ENCODE measurements around the gene CSKMT.

CSKMT gene

DNA sequence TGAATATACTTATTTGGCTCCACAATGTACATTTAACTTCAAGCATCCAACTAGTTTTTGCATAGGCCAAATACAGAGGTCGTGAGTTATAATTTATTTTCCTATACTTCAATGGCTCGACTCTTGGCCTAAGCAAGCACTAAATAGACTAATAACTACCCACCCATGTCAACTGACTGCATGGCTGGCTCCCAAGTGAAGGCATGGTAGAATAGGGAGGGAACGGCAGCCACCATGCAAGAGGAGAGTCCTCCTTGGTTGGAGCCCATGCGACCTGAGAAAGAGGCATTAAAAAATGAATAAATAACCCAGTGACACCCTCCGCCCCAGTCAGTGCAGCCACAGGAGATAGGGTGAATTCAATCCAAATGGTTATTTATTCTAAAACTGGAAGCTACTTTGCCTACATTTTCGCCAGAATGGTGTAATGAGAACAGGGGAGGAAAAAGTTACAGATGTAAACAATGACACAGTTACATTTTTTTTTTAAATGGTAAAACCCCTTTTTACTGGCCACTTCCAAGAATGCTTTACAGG is 47.2 kb downstream of the CSKMT start:
- DNase-seq (ENCODE audit: low read depth, low spot score) = no peak
- no peak overlapping the region for H3K4me3 ChIP-seq (ENCODE audit: low read length)

DNA sequence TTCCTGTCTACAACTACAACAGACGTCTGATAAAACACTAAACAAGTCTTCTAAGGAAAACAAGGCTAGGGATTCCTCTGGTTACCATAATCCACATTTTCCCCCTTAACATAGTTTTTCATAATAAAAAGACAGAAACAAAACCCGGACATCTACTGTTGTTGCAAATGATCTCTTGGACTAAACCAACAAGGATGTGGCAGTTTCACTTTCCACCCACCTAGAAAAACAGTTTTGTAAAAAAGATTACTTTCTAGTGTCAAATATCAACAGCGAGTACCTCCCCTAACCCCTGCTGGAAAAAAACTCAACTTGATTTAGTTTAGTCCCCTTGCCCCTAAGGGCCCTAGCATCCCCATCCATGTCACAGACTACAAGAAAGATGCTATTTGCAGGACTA is 47.7 kb downstream of the CSKMT start:
- DNase-seq (ENCODE audit: low read depth, low spot score) = no peak
- no peak overlapping the region for H3K4me3 ChIP-seq (ENCODE audit: low read length)

DNA sequence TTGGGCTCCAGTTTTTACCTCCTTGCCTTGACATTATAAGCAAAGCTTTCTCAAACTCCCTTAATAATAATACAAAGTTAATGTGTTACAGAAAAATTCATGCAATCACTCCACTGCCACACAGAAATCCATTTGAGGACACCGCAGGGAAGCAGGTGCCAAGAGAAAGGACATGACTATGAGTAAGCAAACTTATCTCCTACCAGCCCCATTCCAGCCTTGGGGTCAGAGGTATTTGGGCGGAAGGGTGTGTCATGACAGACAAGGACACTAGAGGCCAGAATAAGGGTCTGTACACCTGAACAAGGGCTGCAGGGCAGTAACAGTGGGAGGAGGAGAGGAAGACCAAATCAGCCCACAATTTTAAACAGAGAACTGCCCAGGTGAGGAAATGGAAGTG is 48.2 kb downstream of the CSKMT start:
- no peak overlapping the region for H3K4me3 ChIP-seq (ENCODE audit: low read length)
- no peak for DNase-seq (ENCODE audit: low read depth, low spot score)

DNA sequence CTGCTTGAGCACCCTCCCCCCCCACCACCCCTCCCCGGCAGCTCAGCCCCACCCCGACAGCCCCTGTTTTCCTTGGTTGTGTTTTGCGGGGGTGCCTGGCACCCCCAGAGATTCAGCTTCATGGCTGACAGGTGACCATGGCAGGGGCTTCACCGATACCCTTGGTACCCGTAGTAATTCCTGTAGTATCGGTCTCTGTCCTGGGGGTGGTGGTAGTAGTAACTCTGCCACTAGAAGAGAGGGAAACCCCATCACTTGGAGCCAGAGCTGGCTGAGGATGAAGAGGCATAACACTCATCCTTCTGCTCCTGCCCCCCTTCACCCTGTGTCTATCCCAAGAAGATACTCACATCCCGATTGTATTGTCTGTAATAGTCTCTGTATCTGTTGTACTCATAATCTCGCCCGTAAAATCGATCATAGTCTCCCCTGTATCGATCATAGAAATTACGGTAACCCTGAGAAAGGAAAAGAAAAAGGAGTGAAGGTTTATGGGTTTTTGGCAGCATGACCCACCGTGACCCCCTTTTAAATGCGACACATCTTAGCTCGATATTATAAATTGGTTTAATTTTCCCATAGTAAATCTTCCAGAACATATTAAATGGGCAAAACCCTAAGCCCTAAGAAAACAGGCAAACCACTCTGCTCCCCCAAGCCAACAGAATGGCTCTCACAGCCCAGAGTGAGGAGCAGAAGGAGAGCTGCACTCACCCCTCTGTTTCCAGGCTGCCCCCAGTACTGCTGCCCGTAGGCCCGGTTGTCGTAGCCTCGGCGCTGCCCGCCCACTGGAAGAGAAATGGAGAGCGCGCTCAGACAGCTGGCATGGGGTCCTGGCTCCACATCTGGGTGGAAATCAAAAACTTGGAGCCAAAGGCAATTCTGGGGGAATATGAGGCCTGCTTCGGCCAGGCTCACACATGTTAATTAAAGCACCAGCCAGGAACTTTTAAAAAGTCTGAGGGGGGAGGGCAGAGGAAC is 50.3 kb downstream of the CSKMT start:
- no peak overlapping the region for H3K4me3 ChIP-seq (ENCODE audit: low read length)
- DNase-seq (ENCODE audit: low read depth, low spot score) = no peak

DNA sequence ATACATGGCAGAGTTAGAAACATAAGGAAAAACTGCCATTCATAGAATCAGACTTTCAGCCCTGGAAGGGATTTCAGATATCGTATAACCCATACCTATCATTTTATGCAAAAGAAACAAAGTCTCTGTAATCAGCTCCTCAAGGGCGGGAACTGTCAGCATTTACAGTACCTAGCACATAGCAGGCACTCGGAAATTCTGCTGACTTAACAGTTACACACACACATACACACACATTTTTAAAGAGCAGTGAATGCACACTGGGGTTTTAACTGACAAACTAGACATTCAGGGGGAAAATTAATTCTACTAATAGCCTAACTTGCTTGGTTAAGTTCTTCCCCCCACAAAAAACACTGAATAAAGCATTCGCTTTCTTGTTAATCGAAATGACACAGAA is 51.1 kb downstream of the CSKMT start:
- no peak overlapping the region for H3K4me3 ChIP-seq (ENCODE audit: low read length)
- no peak for DNase-seq (ENCODE audit: low read depth, low spot score)

DNA sequence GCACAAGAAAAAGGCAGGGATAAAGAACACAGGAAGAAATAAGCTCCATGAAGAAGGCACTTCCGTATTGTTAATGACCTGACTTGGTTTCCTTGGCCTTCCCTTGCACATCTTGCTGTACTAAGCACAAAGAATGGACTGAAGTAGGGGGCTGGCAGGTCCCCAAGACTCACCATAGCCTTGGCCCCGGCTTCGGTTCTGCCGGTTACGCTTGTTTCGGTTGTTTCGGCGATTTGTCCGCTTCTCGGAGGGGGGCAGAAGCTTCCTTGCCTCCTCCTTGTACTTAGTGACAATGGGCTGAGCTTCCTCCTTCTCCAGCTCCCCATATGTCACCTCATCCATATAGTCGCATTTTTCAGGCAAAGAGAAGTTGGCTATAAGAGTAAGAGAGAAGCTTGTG is 51.7 kb downstream of the CSKMT start:
- DNase-seq (ENCODE audit: low read depth, low spot score) = no peak
- no peak overlapping the region for H3K4me3 ChIP-seq (ENCODE audit: low read length)
